ENCODE data around the gene GFAP.

- TF ChIP-seq CTCF (IDR thresholded peaks at IDR 0.05; ENCODE audit: poor library complexity) (no peak), EZH2phosphoT487 (IDR thresholded peaks at IDR 0.05; ENCODE audit: low read depth, severe bottlenecking, unreplicated experiment) (no peak), EZH2 (IDR thresholded peaks at IDR 0.05; ENCODE audit: borderline replicate concordance) (no peak)
These were observed 40.5 kb upstream of the GFAP start for GRCh38 chr17:44955674-44956425.
